ENCODE results near the gene PPFIA4.

The PPFIA4 gene

DNA sequence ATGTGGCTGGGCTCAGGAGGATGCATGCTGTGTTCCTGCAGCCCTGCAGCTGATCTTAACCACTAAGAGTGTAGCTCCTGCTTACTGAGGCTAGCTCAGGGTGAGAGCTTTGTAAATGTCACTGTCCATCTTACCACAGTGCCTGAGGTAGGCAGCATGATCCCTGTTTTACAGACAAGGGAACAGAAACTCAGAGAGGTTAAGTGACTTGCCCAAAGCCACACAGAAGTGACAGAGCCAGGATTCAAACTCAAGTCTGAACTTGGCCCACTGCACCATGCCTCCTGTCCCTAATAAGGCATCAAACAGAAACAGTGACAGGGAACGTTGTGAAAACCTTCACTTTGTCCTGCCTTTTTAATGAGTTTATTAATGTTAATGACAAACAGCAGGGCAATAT lies 27.9 kb downstream of the PPFIA4 start:
- H3K9me3 ChIP-seq (replicated peaks; ENCODE audit: insufficient read depth, low read length): no peaks in the 10 kb centered on the region
- no peak overlapping the region for H3K9ac ChIP-seq (ENCODE audit: low read length)
- H3F3A ChIP-seq (ENCODE audit: insufficient read depth, low read length): no peaks in the 10 kb centered on the region
- no peaks in the 10 kb centered on the region for H3K79me2 ChIP-seq (ENCODE audit: low read length)
- no peak for DNase-seq
- no peaks in the 10 kb centered on the region for H3K9me2 ChIP-seq (replicated peaks; ENCODE audit: insufficient read depth, low read length)
- H3K27ac ChIP-seq (ENCODE audit: low read length): no peak overlapping the region
- no peaks in the 10 kb centered on the region for H3K4me1 ChIP-seq (ENCODE audit: low read length)
- H3K36me3 ChIP-seq (replicated peaks; ENCODE audit: insufficient read depth, low read length): no peaks in the 10 kb centered on the region
- H2AFZ ChIP-seq (ENCODE audit: low read length): no peak overlapping the region
- no peaks in the 10 kb centered on the region for H3K27me3 ChIP-seq (replicated peaks; ENCODE audit: insufficient read depth, low read length)
- TF ChIP-seq, protein P1, sequence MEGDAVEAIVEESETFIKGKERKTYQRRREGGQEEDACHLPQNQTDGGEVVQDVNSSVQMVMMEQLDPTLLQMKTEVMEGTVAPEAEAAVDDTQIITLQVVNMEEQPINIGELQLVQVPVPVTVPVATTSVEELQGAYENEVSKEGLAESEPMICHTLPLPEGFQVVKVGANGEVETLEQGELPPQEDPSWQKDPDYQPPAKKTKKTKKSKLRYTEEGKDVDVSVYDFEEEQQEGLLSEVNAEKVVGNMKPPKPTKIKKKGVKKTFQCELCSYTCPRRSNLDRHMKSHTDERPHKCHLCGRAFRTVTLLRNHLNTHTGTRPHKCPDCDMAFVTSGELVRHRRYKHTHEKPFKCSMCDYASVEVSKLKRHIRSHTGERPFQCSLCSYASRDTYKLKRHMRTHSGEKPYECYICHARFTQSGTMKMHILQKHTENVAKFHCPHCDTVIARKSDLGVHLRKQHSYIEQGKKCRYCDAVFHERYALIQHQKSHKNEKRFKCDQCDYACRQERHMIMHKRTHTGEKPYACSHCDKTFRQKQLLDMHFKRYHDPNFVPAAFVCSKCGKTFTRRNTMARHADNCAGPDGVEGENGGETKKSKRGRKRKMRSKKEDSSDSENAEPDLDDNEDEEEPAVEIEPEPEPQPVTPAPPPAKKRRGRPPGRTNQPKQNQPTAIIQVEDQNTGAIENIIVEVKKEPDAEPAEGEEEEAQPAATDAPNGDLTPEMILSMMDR (IDR thresholded peaks at IDR 0.05; ENCODE audit: low read length): no peak
- TF ChIP-seq EZH2phosphoT487 (IDR thresholded peaks at IDR 0.05; ENCODE audit: low read length) (no peak), EZH2 (optimal IDR thresholded peaks at IDR 0.05; ENCODE audit: low read depth, low read length) (no peak)
- no peak overlapping the region for H3K4me2 ChIP-seq (ENCODE audit: low read depth, low read length)
- no peak overlapping the region for H3K4me3 ChIP-seq (ENCODE audit: low read length)
- no peaks in the 10 kb centered on the region for H4K20me1 ChIP-seq (ENCODE audit: insufficient read depth, low read length)

DNA sequence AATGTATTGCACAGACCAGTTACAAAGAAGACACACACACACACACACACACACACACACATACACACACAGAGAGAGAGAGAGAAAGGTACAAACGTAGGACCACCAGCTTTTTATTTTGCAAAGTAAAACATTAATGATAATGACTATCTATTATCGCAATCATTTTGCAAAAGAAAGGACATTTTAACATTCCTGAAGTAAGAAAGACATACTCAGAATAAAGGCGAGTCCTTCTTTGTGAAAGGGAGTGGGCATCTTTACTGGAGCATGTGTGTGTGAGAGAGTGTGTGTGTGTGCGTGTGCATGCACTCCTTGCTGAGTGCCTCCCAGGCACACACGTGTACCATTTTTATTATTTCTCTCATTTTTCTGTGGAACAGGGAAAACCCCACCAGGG lies 28.4 kb downstream of the PPFIA4 start:
- TF ChIP-seq EZH2phosphoT487 (IDR thresholded peaks at IDR 0.05; ENCODE audit: low read length) (no peak), EZH2 (optimal IDR thresholded peaks at IDR 0.05; ENCODE audit: low read depth, low read length) (no peak)
- TF ChIP-seq, protein P1 (IDR thresholded peaks at IDR 0.05; ENCODE audit: low read length): no peak
- H3K27me3 ChIP-seq (replicated peaks; ENCODE audit: insufficient read depth, low read length): no peaks in the 10 kb centered on the region
- no peak overlapping the region for H2AFZ ChIP-seq (ENCODE audit: low read length)
- no peak overlapping the region for H3K4me2 ChIP-seq (ENCODE audit: low read depth, low read length)
- no peaks in the 10 kb centered on the region for H3F3A ChIP-seq (ENCODE audit: insufficient read depth, low read length)
- no peaks in the 10 kb centered on the region for H3K36me3 ChIP-seq (replicated peaks; ENCODE audit: insufficient read depth, low read length)
- H3K79me2 ChIP-seq (ENCODE audit: low read length): no peaks in the 10 kb centered on the region
- no peak overlapping the region for H3K9ac ChIP-seq (ENCODE audit: low read length)
- no peak for DNase-seq
- no peaks in the 10 kb centered on the region for H3K9me3 ChIP-seq (replicated peaks; ENCODE audit: insufficient read depth, low read length)
- H3K9me2 ChIP-seq (replicated peaks; ENCODE audit: insufficient read depth, low read length): no peaks in the 10 kb centered on the region
- H3K27ac ChIP-seq (ENCODE audit: low read length): no peak overlapping the region
- H4K20me1 ChIP-seq (ENCODE audit: insufficient read depth, low read length): no peaks in the 10 kb centered on the region
- H3K4me3 ChIP-seq (ENCODE audit: low read length): no peak overlapping the region
- no peaks in the 10 kb centered on the region for H3K4me1 ChIP-seq (ENCODE audit: low read length)

DNA sequence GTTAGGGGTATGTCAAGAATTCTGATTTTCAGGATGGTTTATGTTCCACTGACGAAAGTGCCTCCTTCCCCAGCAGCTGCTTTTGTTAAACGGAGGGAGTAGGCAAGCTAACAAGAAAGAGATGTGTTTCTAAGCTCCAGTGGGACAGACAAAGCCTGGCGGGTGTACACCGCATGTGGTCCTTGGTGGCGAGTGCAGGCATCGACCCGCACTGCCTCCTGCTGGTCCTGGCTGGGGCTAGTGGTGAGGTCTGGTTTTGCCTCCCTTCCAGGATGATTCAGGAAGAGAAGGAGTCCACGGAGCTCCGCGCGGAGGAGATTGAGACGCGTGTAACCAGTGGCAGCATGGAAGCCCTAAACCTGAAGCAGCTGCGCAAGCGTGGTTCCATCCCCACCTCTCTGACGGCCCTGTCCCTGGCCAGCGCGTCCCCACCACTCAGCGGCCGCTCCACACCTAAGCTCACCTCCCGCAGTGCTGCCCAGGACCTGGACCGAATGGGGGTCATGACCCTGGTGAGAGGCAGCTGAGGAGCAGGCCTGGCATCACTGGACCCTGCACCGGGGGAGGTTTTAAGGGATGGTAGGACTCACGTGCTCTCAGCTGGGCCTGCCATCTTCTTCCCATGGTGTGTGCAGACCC lies 29.0 kb downstream of the PPFIA4 start:
- Histone ChIP-seq H3K36me3 (replicated peaks; ENCODE audit: insufficient read depth, low read length) (no peaks in the 10 kb centered on the region), H3K4me1 (ENCODE audit: low read length) (no peaks in the 10 kb centered on the region), H3F3A (ENCODE audit: insufficient read depth, low read length) (no peaks in the 10 kb centered on the region), H2AFZ (ENCODE audit: low read length) (no peak overlapping the region), H4K20me1 (ENCODE audit: insufficient read depth, low read length) (no peaks in the 10 kb centered on the region), H3K27ac (ENCODE audit: low read length) (no peak overlapping the region), H3K79me2 (ENCODE audit: low read length) (no peaks in the 10 kb centered on the region), H3K9ac (ENCODE audit: low read length) (no peak overlapping the region), H3K9me2 (replicated peaks; ENCODE audit: insufficient read depth, low read length) (no peaks in the 10 kb centered on the region), H3K27me3 (replicated peaks; ENCODE audit: insufficient read depth, low read length) (no peaks in the 10 kb centered on the region), H3K4me2 (ENCODE audit: low read depth, low read length) (no peak overlapping the region), H3K4me3 (ENCODE audit: low read length) (no peak overlapping the region), H3K9me3 (replicated peaks; ENCODE audit: insufficient read depth, low read length) (no peaks in the 10 kb centered on the region)
- TF ChIP-seq EZH2 (optimal IDR thresholded peaks at IDR 0.05; ENCODE audit: low read depth, low read length): no peak
- no peak for TF ChIP-seq EZH2phosphoT487 (IDR thresholded peaks at IDR 0.05; ENCODE audit: low read length)
- TF ChIP-seq, protein P1 (IDR thresholded peaks at IDR 0.05; ENCODE audit: low read length): no peak
- DNase-seq: no peak

Measured in MM.1S (cell line).